SK-N-SH (cell line): Measurements from ENCODE around the gene PECR. TPM values are rescaled to one million over a fixed set of nuclear protein-coding genes. Genes with fewer than 3 reads are reported as not detected.

Source experiments
- CTCF ChIA-PET: fragments of 300-600, 350-600 bp; formaldehyde crosslinking; extraction: SDS; loops from one replicate; lab custom pipeline; 2021; lab: Yijun Ruan, JAX
- POLR2A ChIA-PET: fragments of 350-600 bp; sonication (Branson Sonifier 250); formaldehyde crosslinking; extraction: SDS; loops from one replicate; lab custom pipeline; 2020; ENCODE audit warnings: antibody characterized with exemption, inconsistent platforms; lab: Yijun Ruan, JAX
- DNase-seq: peaks from one replicate; pipeline ENCODE4 v3.0.0; 2012
- H2AFZ ChIP-seq: fragments of 200-600 bp; sonication (generic); 2 replicates; pipeline ENCODE4 v1.8.1; 2016; ENCODE audit warnings: antibody characterized with exemption, mild to moderate bottlenecking, low read depth
- H3F3A ChIP-seq: fragments of 200-600 bp; sonication (generic); replicated peaks from 2 replicates; pipeline ENCODE3; 2016; ENCODE audit warnings: antibody characterized with exemption, mild to moderate bottlenecking; ENCODE audit not compliant: insufficient read depth
- H3K27ac ChIP-seq, 2 experiments: fragments of 200-500 bp in 1 of 2; fragments of 200-600 bp in 1 of 2; sonication (Bioruptor generic) in 1 of 2; sonication (generic), shearing (Covaris generic) in 1 of 2; 2 replicates each; pipeline versions ENCODE4 v1.5.1 to v1.6.1; 2014 to 2016; ENCODE audit warnings: low read depth in 2 of 2, inconsistent platforms in 1 of 2, low read length in 1 of 2, mild to moderate bottlenecking in 1 of 2, mixed read lengths in 1 of 2
- H3K27me3 ChIP-seq: fragments of 200-600 bp; sonication (generic), shearing (Covaris generic); 2 replicates; pipeline ENCODE4 v1.6.1; 2016; ENCODE audit warnings: mixed run types; ENCODE audit not compliant: insufficient read depth
- H3K36me3 ChIP-seq, 2 experiments: fragments of 200-500 bp in 1 of 2; fragments of 200-600 bp in 1 of 2; sonication (Bioruptor generic) in 1 of 2; sonication (generic) in 1 of 2; replicated peaks in 1 of 2; 2 replicates each; pipeline versions ENCODE3 to v1.5.1; 2014 to 2016; ENCODE audit warnings: low read length in 1 of 2, mild to moderate bottlenecking in 1 of 2; ENCODE audit not compliant: insufficient read depth in 2 of 2, control insufficient read depth in 1 of 2
- H3K4me1 ChIP-seq, 2 experiments: fragments of 200-500 bp in 1 of 2; fragments of 200-600 bp in 1 of 2; sonication (Bioruptor generic) in 1 of 2; sonication (generic), shearing (Covaris generic) in 1 of 2; 2 replicates each; pipeline versions ENCODE4 v1.5.1 to v1.6.1; 2014 to 2016; ENCODE audit warnings: low read depth in 1 of 2, low read length in 1 of 2, mixed run types in 1 of 2; ENCODE audit not compliant: insufficient read depth in 2 of 2, control insufficient read depth in 1 of 2
- H3K4me2 ChIP-seq: fragments of 200-600 bp; sonication (generic), shearing (Covaris generic); 2 replicates; pipeline ENCODE4 v1.6.1; 2017; ENCODE audit warnings: mixed run types
- H3K4me3 ChIP-seq, 2 experiments: fragments of 200-500 bp in 1 of 2; fragments of 200-600 bp in 1 of 2; sonication (Bioruptor generic) in 1 of 2; sonication (generic), shearing (Covaris generic) in 1 of 2; 2 replicates each; pipeline versions ENCODE4 v1.5.1 to v1.8.1; 2014 to 2016; ENCODE audit warnings: low read depth in 2 of 2, inconsistent platforms in 1 of 2, low read length in 1 of 2, mild to moderate bottlenecking in 1 of 2, mixed read lengths in 1 of 2, moderate library complexity in 1 of 2
- H3K79me2 ChIP-seq: fragments of 200-600 bp; sonication (generic); 2 replicates; pipeline ENCODE4 v1.8.1; 2017; ENCODE audit warnings: mild to moderate bottlenecking; ENCODE audit not compliant: insufficient read depth
- H3K9ac ChIP-seq: fragments of 200-600 bp; sonication (generic); 2 replicates; pipeline ENCODE4 v1.6.1; 2017; ENCODE audit warnings: mixed run types
- H3K9me2 ChIP-seq: fragments of 200-600 bp; sonication (generic); 2 replicates; pipeline ENCODE4 v1.6.1; 2017; ENCODE audit warnings: mixed run types
- H3K9me3 ChIP-seq: fragments of 200-600 bp; sonication (generic); 2 replicates; pipeline ENCODE4 v1.6.1; 2017; ENCODE audit warnings: mixed run types, mild to moderate bottlenecking, moderate library complexity
- H4K20me1 ChIP-seq: fragments of 200-600 bp; sonication (generic); 2 replicates; pipeline ENCODE4 v1.6.1; 2017; ENCODE audit warnings: mild to moderate bottlenecking, mixed run types; ENCODE audit not compliant: insufficient read depth
- CHD2 ChIP-seq: fragments of 150-350 bp; IDR thresholded peaks from 2 replicates; pipeline ENCODE4 v1.6.1; 2018; ENCODE audit warnings: low read length; ENCODE audit not compliant: partially characterized antibody
- EZH2phosphoT487 ChIP-seq: fragments of 200-600 bp; sonication (generic); IDR thresholded peaks from 2 replicates; pipeline ENCODE4 v1.6.1; 2017; ENCODE audit warnings: low read depth, mixed run types, mild to moderate bottlenecking, antibody characterized with exemption, moderate library complexity, borderline replicate concordance
- FOSL2 ChIP-seq: IDR thresholded peaks from 2 replicates; pipeline ENCODE4 v1.4.0; 2012; ENCODE audit warnings: low read depth, mild to moderate bottlenecking, moderate library complexity, borderline replicate concordance
- GATA2 ChIP-seq: sonication (generic); formaldehyde crosslinking; IDR thresholded peaks from 2 replicates; pipeline ENCODE4 v1.5.0; 2020; ENCODE audit warnings: mild to moderate bottlenecking, missing genetic modification reagents
- IRF3 ChIP-seq: fragments of 150-350 bp; IDR thresholded peaks from 2 replicates; pipeline ENCODE4 v1.6.1; 2016; ENCODE audit warnings: mild to moderate bottlenecking, low read depth, low read length
- MAX ChIP-seq: IDR thresholded peaks from 2 replicates; pipeline ENCODE4 v1.4.0; 2012; ENCODE audit warnings: low read depth
- MEF2A ChIP-seq: IDR thresholded peaks from 2 replicates; pipeline ENCODE4 v1.4.0; 2012; ENCODE audit warnings: low read depth, borderline replicate concordance
- MXI1 ChIP-seq: IDR thresholded peaks from 2 replicates; pipeline ENCODE4 v1.6.1; 2012; ENCODE audit warnings: mild to moderate bottlenecking, low read depth, low read length, improper control_type of control experiment
- NFIC ChIP-seq: IDR thresholded peaks from 2 replicates; pipeline ENCODE4 v1.4.0; 2012; ENCODE audit warnings: borderline replicate concordance
- NRF1 ChIP-seq: IDR thresholded peaks from 2 replicates; pipeline ENCODE4 v1.6.1; 2012; ENCODE audit warnings: low read depth, mild to moderate bottlenecking, low read length
- PBX3 ChIP-seq: IDR thresholded peaks from 2 replicates; pipeline ENCODE4; 2012
- POLR2AphosphoS5 ChIP-seq: IDR thresholded peaks from 2 replicates; pipeline ENCODE4 v1.6.1; 2012; ENCODE audit warnings: low read depth, low read length
- RAD21 ChIP-seq: IDR thresholded peaks from 2 replicates; pipeline ENCODE4 v1.6.1; 2012; ENCODE audit warnings: mild to moderate bottlenecking, low read length
- RCOR1 ChIP-seq: fragments of 150-350 bp; IDR thresholded peaks from 2 replicates; pipeline ENCODE4 v1.6.1; 2017; ENCODE audit warnings: antibody characterized with exemption, low read length
- SMC3 ChIP-seq: IDR thresholded peaks from 2 replicates; pipeline ENCODE4 v1.6.1; 2012; ENCODE audit warnings: low read depth, low read length, improper control_type of control experiment
- TAF1 ChIP-seq: IDR thresholded peaks from 2 replicates; pipeline ENCODE4 v1.6.1; 2012; ENCODE audit warnings: low read depth, mild to moderate bottlenecking, low read length, moderate library complexity, borderline replicate concordance
- TCF12 ChIP-seq: IDR thresholded peaks from 2 replicates; pipeline ENCODE4 v1.4.0; 2012
- USF1 ChIP-seq: IDR thresholded peaks from 2 replicates; pipeline ENCODE4 v1.4.0; 2012; ENCODE audit warnings: low read depth, borderline replicate concordance
- WGBS: methylation state at CpG from one replicate; pipeline ENCODE4 v1.1.6; 2017; ENCODE audit warnings: low lambda C conversion rate; 5-methylcytosine and 5-hydroxymethylcytosine counted together
- polyA plus RNA-seq, 3 experiments: library from polyadenylated mRNA; depleted of rRNA; stranded (reverse); fragments of >200 nt; gene quantifications; 2 replicates each; pipeline ENCODE4 v1.2.3, GENCODE V29; 2012
- TF ChIP-seq, protein P1 (sequence below): IDR thresholded peaks from 2 replicates; pipeline ENCODE4 v1.4.0; 2012; ENCODE audit warnings: low read depth, borderline replicate concordance

PECR gene
- polyA plus RNA-seq, 1 of the 3 experiments (the other 2 are of a cell fraction): 18.6 TPM

DNA sequence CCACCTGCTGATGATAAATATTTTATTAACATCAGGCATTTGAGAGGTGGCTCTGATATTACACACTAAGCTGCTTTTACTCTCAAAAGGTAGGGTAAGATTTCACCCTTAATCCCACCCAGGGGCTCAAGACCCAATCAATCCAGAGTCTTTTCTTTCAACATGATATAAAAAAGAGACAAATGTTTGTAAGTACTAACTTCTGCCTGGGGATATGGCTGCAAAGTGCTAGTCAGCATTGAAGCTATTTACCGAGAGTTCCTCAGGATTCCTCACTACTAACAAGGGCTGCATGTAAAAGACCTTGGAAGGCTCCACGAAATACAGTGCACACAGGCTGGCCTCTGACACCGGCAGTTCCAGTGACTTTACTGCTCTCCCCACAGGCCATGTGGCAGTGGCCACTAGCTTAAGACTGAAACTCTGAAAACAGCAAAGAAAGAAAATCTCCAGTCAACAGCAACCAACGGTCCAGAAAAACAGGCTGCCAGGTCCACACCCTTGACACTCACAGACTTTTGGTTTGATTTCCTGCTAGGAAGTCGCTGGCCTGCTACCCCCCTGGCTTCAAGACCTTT, 79.4 kb downstream of the PECR start:
- 92% methylated on average over 5 of the region's 5 CpGs for WGBS
- H3K4me2 ChIP-seq: no peak overlapping the region
- TF ChIP-seq CHD2: no peak
- TF ChIP-seq POLR2AphosphoS5: no peak
- TF ChIP-seq IRF3: no peak
- TF ChIP-seq SMC3: no peak
- no peak for TF ChIP-seq MXI1
- no peak for TF ChIP-seq PBX3
- TF ChIP-seq, protein P1, sequence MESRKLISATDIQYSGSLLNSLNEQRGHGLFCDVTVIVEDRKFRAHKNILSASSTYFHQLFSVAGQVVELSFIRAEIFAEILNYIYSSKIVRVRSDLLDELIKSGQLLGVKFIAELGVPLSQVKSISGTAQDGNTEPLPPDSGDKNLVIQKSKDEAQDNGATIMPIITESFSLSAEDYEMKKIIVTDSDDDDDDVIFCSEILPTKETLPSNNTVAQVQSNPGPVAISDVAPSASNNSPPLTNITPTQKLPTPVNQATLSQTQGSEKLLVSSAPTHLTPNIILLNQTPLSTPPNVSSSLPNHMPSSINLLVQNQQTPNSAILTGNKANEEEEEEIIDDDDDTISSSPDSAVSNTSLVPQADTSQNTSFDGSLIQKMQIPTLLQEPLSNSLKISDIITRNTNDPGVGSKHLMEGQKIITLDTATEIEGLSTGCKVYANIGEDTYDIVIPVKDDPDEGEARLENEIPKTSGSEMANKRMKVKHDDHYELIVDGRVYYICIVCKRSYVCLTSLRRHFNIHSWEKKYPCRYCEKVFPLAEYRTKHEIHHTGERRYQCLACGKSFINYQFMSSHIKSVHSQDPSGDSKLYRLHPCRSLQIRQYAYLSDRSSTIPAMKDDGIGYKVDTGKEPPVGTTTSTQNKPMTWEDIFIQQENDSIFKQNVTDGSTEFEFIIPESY: no peak
- no peak for TF ChIP-seq MAX
- TF ChIP-seq RCOR1: no peak
- no peak for TF ChIP-seq FOSL2
- TF ChIP-seq MEF2A: no peak
- no peak for TF ChIP-seq NRF1
- TF ChIP-seq NFIC: no peak
- no peak for TF ChIP-seq EZH2phosphoT487
- no peak for TF ChIP-seq RAD21
- no peak for TF ChIP-seq TCF12
- TF ChIP-seq TAF1: no peak
- TF ChIP-seq GATA2 (CRISPR knock-in tag): no peak
- no peak for TF ChIP-seq USF1
- CTCF ChIA-PET: interaction anchor here (0.5 to 1.7 kb wide), 2 partner anchors 19 to 65 kb away, joined by 3 read pairs; no protein-coding TSS in a partner anchor
- H3K36me3 ChIP-seq: no peaks in the 10 kb centered on the region
- no peaks in the 10 kb centered on the region for H3F3A ChIP-seq
- H2AFZ ChIP-seq: no peak overlapping the region
- no peaks in the 10 kb centered on the region for H3K27me3 ChIP-seq
- no peak for DNase-seq
- H3K9me2 ChIP-seq: no peaks in the 10 kb centered on the region
- no peaks in the 10 kb centered on the region for H3K9me3 ChIP-seq
- H3K79me2 ChIP-seq: no peaks in the 10 kb centered on the region
- no peak overlapping the region for H3K27ac ChIP-seq
- POLR2A ChIA-PET: no interaction called here
- H3K4me3 ChIP-seq: no peak overlapping the region
- H3K4me1 ChIP-seq: peaks cover 4 to 8% of the 10 kb centered on the region in 2 experiments; a peak in 2 of 4 replicates
- H4K20me1 ChIP-seq: no peaks in the 10 kb centered on the region
- H3K9ac ChIP-seq: no peak overlapping the region
